ENCODE data around the gene APBA2.

APBA2 gene

GRCh38 chr15:29107971-29108645 is 222.3 kb downstream of the APBA2 start:
- no peak for DNase-seq

- DNase-seq, result no peak
Observed at GRCh38 chr15:29109762-29110161, 224.0 kb downstream of the APBA2 start.

- no peak for DNase-seq
Observed at GRCh38 chr15:29110176-29110575, 224.4 kb downstream of the APBA2 start.

- DNase-seq, result no peak
Observed at GRCh38 chr15:29110733-29111132, 225.0 kb downstream of the APBA2 start.

GRCh38 chr15:29111705-29112281 is 226.0 kb downstream of the APBA2 start:
- no peak for DNase-seq

GRCh38 chr15:29113336-29114220 is 227.8 kb downstream of the APBA2 start:
- no peak for DNase-seq

GRCh38 chr15:29114221-29115092 is 228.7 kb downstream of the APBA2 start:
- no peak for DNase-seq

- DNase-seq, result peak; percentile 76
Observed at GRCh38 chr15:29115093-29115991, 229.6 kb downstream of the APBA2 start.

- DNase-seq, result no peak
Observed at GRCh38 chr15:29116970-29117700, 231.4 kb downstream of the APBA2 start.

GRCh38 chr15:29117778-29118177 is 232.0 kb downstream of the APBA2 start:
- no peak for DNase-seq

- DNase-seq, result no peak
Observed at GRCh38 chr15:29119847-29120246, 234.1 kb downstream of the APBA2 start.

- DNase-seq, result no peak
Observed at GRCh38 chr15:29120593-29121368, 235.0 kb downstream of the APBA2 start.

- no peak for DNase-seq
Observed at GRCh38 chr15:29121369-29121656, 235.5 kb downstream of the APBA2 start.

GRCh38 chr15:29121907-29122306 is 236.1 kb downstream of the APBA2 start:
- no peak for DNase-seq

- no peak for DNase-seq
Observed at GRCh38 chr15:29122506-29122905, 236.7 kb downstream of the APBA2 start.

- DNase-seq, result no peak
Observed at GRCh38 chr15:29123171-29123570, 237.4 kb downstream of the APBA2 start.

- no peak for DNase-seq
Observed at GRCh38 chr15:29123991-29124390, 238.2 kb downstream of the APBA2 start.

- DNase-seq, result peak; percentile 83
Observed at GRCh38 chr15:29124581-29125381, 239.0 kb downstream of the APBA2 start.

GRCh38 chr15:29125382-29126207 is 239.8 kb downstream of the APBA2 start:
- DNase-seq, result no peak
